Endometrium (tissue), 2 donors: ENCODE measurements around the gene HLTF.

Source experiments
- FAIRE-seq: peaks from 2 replicates; lab custom pipeline; 2012; peaks lifted over from hg19 to GRCh38; lab: Jason Lieb, UNC
- donor health status: control.
- donor health status: control.

Gene HLTF

GRCh38 chr3:149089395-149089794, 3.1 kb upstream of the HLTF start:
- FAIRE-seq: no peak

DNA sequence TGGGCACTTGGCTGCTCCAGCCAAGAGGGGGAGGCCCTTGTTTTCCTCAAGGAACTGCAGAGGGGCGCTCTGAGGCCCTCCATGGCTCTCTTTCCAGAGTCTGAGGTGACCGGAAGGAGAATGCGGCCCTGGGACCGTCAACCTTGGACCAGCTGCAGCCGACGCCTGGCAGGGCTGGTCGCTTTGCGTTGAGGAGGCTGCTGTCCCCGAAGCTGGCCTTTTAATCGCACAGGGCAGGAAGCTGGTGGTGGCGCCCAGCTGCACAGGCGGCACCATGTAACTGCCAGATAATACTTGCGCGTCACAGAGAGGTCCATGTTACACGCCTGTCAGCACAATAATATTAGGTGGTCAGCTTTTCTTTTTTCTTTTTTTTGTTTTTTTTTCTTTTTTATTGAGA, 875 bp upstream of the HLTF start:
- no peak for FAIRE-seq

DNA sequence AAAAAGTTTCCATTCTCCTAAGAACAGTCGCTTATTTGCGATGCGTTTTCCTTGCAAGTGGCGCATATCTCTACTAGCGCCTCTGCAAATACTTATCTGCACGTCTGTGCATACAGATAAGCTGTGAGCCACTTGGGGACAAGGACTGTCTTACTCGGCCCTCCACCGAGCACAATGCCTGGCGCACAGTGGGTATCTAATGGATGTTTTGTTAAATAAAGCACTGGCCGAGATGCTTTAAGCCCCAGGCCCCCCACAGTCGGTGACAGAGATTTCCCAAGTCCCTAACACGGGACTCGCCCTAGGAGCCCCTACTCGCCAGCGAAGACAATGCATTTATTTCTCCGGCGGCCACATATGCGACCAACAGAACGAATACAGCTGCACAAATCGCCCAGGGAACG, 503 bp downstream of the HLTF start:
- no peak for FAIRE-seq

DNA sequence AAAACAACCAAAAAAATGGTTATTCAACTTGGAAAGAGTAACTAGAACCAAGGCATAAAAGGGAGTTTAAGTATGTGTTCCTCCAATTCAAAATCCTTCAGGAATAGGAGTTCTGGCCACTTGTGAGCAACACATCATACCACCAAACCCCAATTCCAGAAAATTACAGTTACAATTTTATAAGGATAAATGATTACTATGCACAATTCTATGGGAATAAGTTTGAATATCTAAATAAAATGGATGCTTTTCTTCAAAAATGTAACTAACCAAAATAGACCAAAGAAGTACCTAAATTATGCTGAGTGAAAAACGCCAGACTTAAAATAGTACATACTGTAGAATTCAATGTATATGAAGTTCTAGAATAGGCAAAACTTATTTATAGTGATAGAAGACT, 4.6 kb downstream of the HLTF start:
- FAIRE-seq: no peak

DNA sequence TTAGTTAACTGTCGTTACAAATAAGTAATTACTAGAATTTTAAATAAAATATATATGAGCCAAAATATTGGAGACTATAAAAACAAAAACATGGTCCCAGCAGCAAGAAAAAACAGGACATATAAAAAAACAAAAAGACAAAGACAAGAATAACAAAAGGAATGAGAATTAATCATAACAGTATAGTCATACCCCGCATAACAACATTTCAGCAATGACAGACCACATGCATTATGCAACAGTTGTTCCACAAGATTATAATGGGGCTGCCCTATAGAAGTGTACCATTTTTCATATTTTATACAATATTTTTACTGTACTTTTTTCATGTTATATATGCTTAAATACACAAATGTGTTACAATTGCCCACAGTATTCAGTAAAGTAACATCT, 5.6 kb downstream of the HLTF start:
- FAIRE-seq: peak; percentile 29

DNA sequence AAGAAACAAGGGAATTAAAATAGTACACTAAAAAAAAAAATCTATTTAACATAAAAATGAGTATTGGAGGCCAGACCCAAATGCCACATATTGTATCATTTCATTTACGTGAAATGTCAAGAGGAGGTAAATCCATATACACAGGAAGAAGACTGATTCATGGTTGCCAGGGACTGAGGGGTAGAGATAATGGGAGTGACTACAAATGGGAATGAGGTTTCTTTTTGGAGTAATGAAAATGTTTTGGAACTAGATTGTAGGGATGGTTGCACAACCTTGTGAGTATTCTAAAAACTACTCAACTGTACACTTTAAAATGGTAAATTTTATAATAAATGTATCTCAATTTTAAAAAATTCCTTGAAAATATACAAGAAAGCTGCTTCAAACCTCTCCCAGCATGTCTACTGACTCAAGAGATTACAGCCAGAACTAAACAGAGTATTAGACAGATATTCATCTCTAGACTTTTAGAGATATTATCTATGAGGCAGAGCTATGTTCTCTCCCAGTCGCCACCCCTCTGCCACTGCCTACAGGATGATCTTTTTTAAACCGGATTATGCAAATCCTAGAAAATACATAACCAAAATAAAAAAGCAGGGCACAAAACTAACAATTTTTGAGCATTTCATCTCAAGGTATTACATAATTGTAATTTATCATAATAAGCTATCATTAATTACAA, 6.2 kb downstream of the HLTF start:
- no peak for FAIRE-seq

- FAIRE-seq: no peak
Observed at GRCh38 chr3:149077628-149078027, 8.7 kb downstream of the HLTF start.

DNA sequence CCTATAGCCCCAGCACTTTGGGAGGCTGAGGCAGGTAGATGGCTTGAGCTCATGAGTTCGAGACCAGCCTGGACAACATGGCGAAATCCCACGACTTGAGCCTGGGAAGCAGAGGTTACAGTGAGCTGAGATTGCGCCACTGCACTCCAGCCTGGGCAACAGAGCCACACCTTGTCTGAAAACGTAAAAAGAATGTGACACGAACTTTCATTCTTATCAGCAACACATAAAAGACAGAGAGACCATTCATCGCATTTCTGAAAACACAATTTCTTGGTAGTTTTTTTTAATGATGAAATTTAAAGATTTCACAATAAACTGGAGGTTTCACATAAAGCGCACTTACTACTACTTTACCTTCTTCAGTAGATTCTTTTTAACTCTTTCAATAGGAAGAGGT, 18.4 kb downstream of the HLTF start:
- no peak for FAIRE-seq

GRCh38 chr3:149061776-149062175, 24.6 kb downstream of the HLTF start:
- no peak for FAIRE-seq

GRCh38 chr3:149058602-149059001, 27.7 kb downstream of the HLTF start:
- no peak for FAIRE-seq

GRCh38 chr3:149058198-149058597, 28.1 kb downstream of the HLTF start:
- FAIRE-seq: no peak

DNA sequence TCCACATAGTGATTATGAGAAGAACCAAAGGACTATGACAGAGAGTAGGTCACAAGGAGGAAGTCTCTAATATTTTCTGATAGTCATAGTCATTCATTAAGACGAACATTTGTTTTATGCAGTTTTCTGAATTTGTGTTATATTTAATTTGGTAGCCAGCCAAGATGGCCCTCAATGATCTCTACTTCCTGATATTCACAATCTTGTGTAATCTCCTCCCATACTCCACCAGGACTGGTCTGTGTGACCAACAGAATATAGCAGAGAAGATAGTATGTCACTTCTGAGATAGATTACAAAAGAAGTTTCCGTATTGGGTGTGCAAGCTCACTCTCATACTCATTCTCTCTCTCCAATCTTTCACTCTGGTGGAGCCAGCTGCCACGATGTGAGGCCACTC, 30.8 kb downstream of the HLTF start:
- FAIRE-seq: no peak

- no peak for FAIRE-seq
Observed at GRCh38 chr3:149044339-149045083, 41.8 kb downstream of the HLTF start.

DNA sequence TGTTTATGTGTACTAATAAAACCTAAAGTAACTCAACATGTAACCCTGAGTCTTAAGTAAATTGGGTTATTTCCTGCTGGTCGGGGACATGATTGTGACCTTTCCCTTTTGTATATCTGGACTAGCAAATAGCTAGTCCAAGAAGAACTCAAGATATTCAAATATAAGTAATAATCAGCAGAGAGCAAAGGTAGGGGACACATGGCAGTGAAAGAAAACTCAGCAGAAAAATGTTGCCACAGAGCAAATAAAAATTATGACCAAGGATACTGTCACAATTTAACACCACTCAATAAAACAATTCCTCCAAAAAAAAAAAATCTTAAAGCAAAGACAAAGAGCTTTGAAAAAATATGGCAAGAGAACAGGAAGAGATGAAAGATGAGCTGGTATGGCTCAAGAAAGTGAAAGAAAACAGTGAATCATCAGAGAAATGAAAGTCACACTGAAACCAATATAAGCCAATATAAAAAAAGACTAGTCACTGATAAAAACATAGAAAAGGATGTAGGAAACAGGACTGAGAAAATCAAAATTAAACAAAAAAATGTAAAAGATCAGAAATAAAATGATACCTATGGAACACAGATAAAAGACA, 43.4 kb downstream of the HLTF start:
- no peak for FAIRE-seq

GRCh38 chr3:149038322-149038721, 48.0 kb downstream of the HLTF start:
- no peak for FAIRE-seq

DNA sequence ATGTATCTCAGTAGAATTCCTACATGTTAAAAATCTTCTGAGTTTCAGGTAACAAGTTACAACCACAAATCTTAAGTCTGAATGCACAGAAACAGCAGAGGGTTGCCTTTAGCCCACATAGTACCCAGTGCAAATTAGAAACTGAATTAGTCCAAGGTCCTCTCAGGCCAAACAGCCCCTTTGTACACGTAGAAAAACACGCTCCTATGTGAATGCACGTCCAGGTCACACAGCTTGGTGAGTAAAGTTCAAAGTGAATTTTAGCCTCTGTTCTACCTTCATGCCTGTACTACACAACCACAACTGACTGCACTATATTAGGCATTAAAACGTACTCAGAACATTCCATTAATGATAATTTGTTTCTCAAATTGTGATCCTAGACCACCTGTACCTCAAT, 48.6 kb downstream of the HLTF start:
- no peak for FAIRE-seq

GRCh38 chr3:149031096-149031495, 55.2 kb downstream of the HLTF start:
- no peak for FAIRE-seq

GRCh38 chr3:149026718-149027117, 59.6 kb downstream of the HLTF start:
- no peak for FAIRE-seq

GRCh38 chr3:149023951-149024350, 62.4 kb downstream of the HLTF start:
- FAIRE-seq: no peak

- FAIRE-seq: no peak
Observed at GRCh38 chr3:149021830-149022229, 64.5 kb downstream of the HLTF start.

- FAIRE-seq: no peak
Observed at GRCh38 chr3:149020839-149021252, 65.5 kb downstream of the HLTF start.

GRCh38 chr3:149020196-149020838, 66.0 kb downstream of the HLTF start:
- FAIRE-seq: no peak

DNA sequence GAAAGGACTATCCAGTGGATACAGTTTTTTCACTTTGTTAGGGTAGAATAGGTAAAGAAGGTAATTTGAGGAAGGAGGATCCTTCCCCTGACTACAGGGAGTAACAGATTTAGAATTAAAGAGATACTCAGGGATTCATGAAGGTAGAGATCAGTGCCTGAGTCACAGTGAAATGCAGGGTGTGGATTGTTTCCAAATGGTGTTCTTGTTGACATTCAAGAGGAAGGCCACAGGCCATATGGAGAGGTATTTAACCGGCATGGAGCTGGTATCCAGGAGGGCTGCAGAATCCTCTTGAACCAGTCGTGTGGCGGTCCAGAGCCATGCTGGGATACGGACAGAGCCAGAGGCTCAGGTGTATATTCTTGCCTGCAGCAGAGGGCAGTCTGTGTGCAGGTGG, 66.8 kb downstream of the HLTF start:
- FAIRE-seq: no peak
